Endothelial cell of umbilical vein (primary cell): Measurements from ENCODE around the gene DESI1. TPM values are rescaled to one million over a fixed set of nuclear protein-coding genes. Genes with fewer than 3 reads are reported as not detected.

Experiments used
- BruUV-seq: library from RNA; stranded (reverse); fragments of 400-500 nt; replicated peaks from 2 replicates; lab custom pipeline; 2021; lab: Mats Ljungman, UMichigan
- CTCF ChIA-PET: fragments of 300-600, 350-600 bp; sonication (Branson Sonifier 250); formaldehyde crosslinking; loops from one replicate; lab custom pipeline; 2021; ENCODE audit warnings: antibody characterized with exemption, inconsistent platforms; lab: Charles Lee
- POLR2A ChIA-PET: fragments of 300-600, 350-600 bp; sonication (Branson Sonifier 250); formaldehyde crosslinking; loops from one replicate; lab custom pipeline; 2021; ENCODE audit warnings: antibody characterized with exemption, inconsistent platforms; lab: Charles Lee
- DNase-seq: peaks from one replicate; pipeline ENCODE4 v3.0.0-alpha.2; 2011; ENCODE audit warnings: low read depth, low spot score
- FAIRE-seq: peaks from 2 replicates; lab custom pipeline; 2011; peaks lifted over from hg19 to GRCh38; lab: Jason Lieb, UNC
- H2AFZ ChIP-seq: 2 replicates; pipeline ENCODE4 v1.6.0; 2012; ENCODE audit warnings: low read depth, low read length, control low read depth, inconsistent platforms
- H3K27ac ChIP-seq: 2 replicates; pipeline ENCODE4 v1.5.1; 2011; ENCODE audit warnings: low read depth, mild to moderate bottlenecking, control low read depth, low read length, moderate library complexity; ENCODE audit not compliant: insufficient read depth
- H3K27me3 ChIP-seq, 2 experiments: 2 replicates each; pipeline versions ENCODE4 v1.6.0 to v1.6.1; 2011; ENCODE audit warnings: low read length in 2 of 2, mixed read lengths in 1 of 2; ENCODE audit not compliant: control insufficient read depth in 2 of 2, insufficient read depth in 2 of 2
- H3K36me3 ChIP-seq, 2 experiments: 2 replicates in 1 of 2; 3 replicates in 1 of 2; pipeline ENCODE4 v1.5.1; 2011; ENCODE audit warnings: low read length in 2 of 2, mild to moderate bottlenecking in 1 of 2, moderate library complexity in 1 of 2; ENCODE audit not compliant: control insufficient read depth in 2 of 2, insufficient read depth in 2 of 2; ENCODE audit errors: extremely low read depth in 1 of 2
- H3K4me1 ChIP-seq: 3 replicates; pipeline ENCODE4 v1.5.1; 2011; ENCODE audit warnings: mild to moderate bottlenecking, low read length; ENCODE audit not compliant: control insufficient read depth, insufficient read depth; ENCODE audit errors: extremely low read depth
- H3K4me2 ChIP-seq: 2 replicates; pipeline ENCODE4 v1.6.1; 2011; ENCODE audit warnings: low read length, control low read depth, mixed read lengths; ENCODE audit not compliant: insufficient read depth
- H3K4me3 ChIP-seq, 3 experiments: fragments of 200-600 bp in 1 of 3; sonication (generic), shearing (Covaris generic) in 1 of 3; replicated peaks in 1 of 3; 2 replicates each; pipeline ENCODE4 v1.5.1; 2011 to 2016; ENCODE audit warnings: control low read depth in 3 of 3, low read length in 3 of 3, mild to moderate bottlenecking in 2 of 3, inconsistent platforms in 1 of 3, low read depth in 1 of 3, moderate library complexity in 1 of 3; ENCODE audit not compliant: insufficient read depth in 1 of 3
- H3K79me2 ChIP-seq: 2 replicates; pipeline ENCODE4 v1.6.0; 2012; ENCODE audit warnings: low read length, inconsistent platforms; ENCODE audit not compliant: control insufficient read depth, insufficient read depth
- H3K9ac ChIP-seq: replicated peaks from 2 replicates; pipeline ENCODE3; 2011; ENCODE audit warnings: low read length, control low read depth; ENCODE audit not compliant: insufficient read depth; ENCODE audit errors: extremely low read depth
- H3K9me1 ChIP-seq: replicated peaks from 3 replicates; pipeline ENCODE4 v1.6.0; 2011; ENCODE audit warnings: mild to moderate bottlenecking, low read length; ENCODE audit not compliant: control insufficient read depth, insufficient read depth; ENCODE audit errors: extremely low read depth
- H3K9me3 ChIP-seq: replicated peaks from 2 replicates; pipeline ENCODE4 v1.5.1; 2012; ENCODE audit warnings: low read length, inconsistent platforms; ENCODE audit not compliant: control insufficient read depth, insufficient read depth
- H4K20me1 ChIP-seq: replicated peaks from 2 replicates; pipeline ENCODE3; 2011; ENCODE audit warnings: mild to moderate bottlenecking, low read length; ENCODE audit not compliant: control insufficient read depth, insufficient read depth; ENCODE audit errors: extremely low read depth
- CTCF ChIP-seq, 2 donors: IDR thresholded peaks; 1 replicate in 1 of 2; 2 replicates in 1 of 2; pipeline ENCODE4 v1.5.1; 2011; ENCODE audit warnings: low read length in 2 of 2, mild to moderate bottlenecking in 2 of 2, moderate library complexity in 2 of 2, control low read depth in 1 of 2, inconsistent platforms in 1 of 2, low read depth in 1 of 2; ENCODE audit not compliant: insufficient read depth in 1 of 2; ENCODE audit errors: extremely low read depth in 1 of 2
- EZH2 ChIP-seq: IDR thresholded peaks from 2 replicates; pipeline ENCODE4 v1.6.1; 2012; ENCODE audit warnings: borderline replicate concordance, low read depth, mild to moderate bottlenecking, moderate library complexity, low read length, inconsistent platforms; ENCODE audit not compliant: severe bottlenecking
- FOS ChIP-seq: IDR thresholded peaks from 2 replicates; pipeline ENCODE4 v1.6.1; 2011; ENCODE audit warnings: mild to moderate bottlenecking, low read length, moderate library complexity, borderline replicate concordance; ENCODE audit not compliant: insufficient read depth
- GATA2 ChIP-seq: IDR thresholded peaks from 2 replicates; pipeline ENCODE4 v1.7.0; 2011; ENCODE audit warnings: low read depth, mild to moderate bottlenecking, moderate library complexity, mixed read lengths, low read length; ENCODE audit not compliant: insufficient read length, insufficient read depth
- JUN ChIP-seq: IDR thresholded peaks from 2 replicates; pipeline ENCODE4 v1.6.1; 2011; ENCODE audit warnings: borderline replicate concordance, low read depth; ENCODE audit not compliant: insufficient read length, insufficient read depth
- MYC ChIP-seq: IDR thresholded peaks from one replicate; pipeline ENCODE4 v1.6.1; 2011; ENCODE audit warnings: mild to moderate bottlenecking, low read depth, low read length
- POLR2A ChIP-seq: IDR thresholded peaks from 2 replicates; pipeline ENCODE4 v1.6.1; 2012; ENCODE audit warnings: low read depth, mild to moderate bottlenecking, control low read depth, low read length
- POLR2AphosphoS5 ChIP-seq: IDR thresholded peaks from 2 replicates; pipeline ENCODE4 v1.6.1; 2012; ENCODE audit warnings: low read depth, mild to moderate bottlenecking, control low read depth, low read length, moderate library complexity; ENCODE audit not compliant: insufficient read depth
- dilution Hi-C: fragments of 300-500 bp; cut with MboI; formaldehyde crosslinking; loops from one replicate; pipeline ENCODE4 v1.15.0; 2019; ENCODE audit warnings: low sequenced_read_pairs; ENCODE audit not compliant: extremely low pct_ligation_motif_present
- intact Hi-C: fragments of 100-400 bp; cut with micrococcal nuclease; formaldehyde crosslinking; loops from one replicate; pipeline ENCODE4 v1.10.0; 2022
- polyA plus RNA-seq, 4 experiments: library from polyadenylated mRNA; depleted of rRNA in 3 of 4; stranded (reverse) in 3 of 4; unstranded in 1 of 4; fragments of >200 nt; gene quantifications; 2 replicates each; pipeline versions ENCODE4 v1.2.1 to v1.2.3, GENCODE V29; 2011 to 2012; ENCODE audit warnings: missing spikeins in 1 of 4
- total RNA-seq: library from RNA; stranded (reverse); gene quantifications from 2 replicates; pipeline ENCODE4 v1.2.3, GENCODE V29; 2021
- TF ChIP-seq, protein P1 (sequence below): IDR thresholded peaks from 2 replicates; pipeline ENCODE4 v1.6.1; 2011; ENCODE audit not compliant: insufficient read depth, insufficient read length

The DESI1 gene
- total and polyA plus RNA-seq, 2 donors (not counting 3 experiments of a cell fraction or from before 2014, with no cell fraction given): 36.8 to 59.1 TPM

DNA sequence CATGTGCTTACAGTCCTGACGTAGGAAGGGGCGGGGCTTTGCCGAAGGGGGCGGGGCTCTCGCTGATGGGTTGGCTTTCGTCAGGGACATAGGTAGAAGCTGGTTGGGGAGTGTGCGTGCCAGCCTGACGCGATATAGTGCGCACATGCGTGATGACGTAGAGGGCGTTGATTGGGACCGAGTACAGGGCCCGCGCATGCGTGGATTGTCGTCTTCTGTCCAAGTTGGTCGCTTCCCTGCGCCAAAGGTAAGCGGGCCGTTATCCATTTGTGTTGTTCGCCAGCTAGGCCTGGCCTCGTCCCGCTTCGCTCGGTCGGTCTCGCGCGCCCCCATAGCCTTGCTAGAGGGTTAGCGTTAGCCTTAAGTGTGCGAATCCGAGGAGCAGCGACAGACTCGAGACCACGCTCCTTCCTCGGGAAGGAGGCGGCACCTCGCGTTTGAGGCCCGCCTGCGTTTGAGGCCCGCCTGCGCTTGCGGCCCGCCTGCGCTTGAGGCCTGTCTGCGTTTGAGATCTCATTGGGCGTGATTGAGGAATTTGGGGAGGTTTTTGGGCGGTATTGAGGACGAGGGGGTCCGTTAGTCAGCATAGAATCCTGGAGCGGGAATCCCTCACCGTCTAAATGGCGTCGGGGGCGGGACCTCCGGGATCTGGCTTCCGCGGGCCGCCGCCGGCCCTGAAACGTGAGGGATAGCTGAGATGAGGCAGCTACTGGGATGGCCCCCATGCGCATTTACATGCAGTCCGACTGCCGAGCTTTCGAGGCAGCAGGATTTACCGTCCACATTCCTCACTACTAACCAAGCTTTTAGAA lies 462 bp upstream of the DESI1 start, which contains the start of gene XRCC6:
TSS of gene XRCC6 (plus strand) at position 197 of the 812 bp plus-strand sequence. CDS start 710 bp downstream, outside the sequence.
- FAIRE-seq: peak; percentile 91
- H3K9me1 ChIP-seq: no peaks in the 10 kb centered on the region
- peak; percentile 100 for DNase-seq
- CTCF ChIA-PET: interaction anchor here (0.8 to 3.6 kb wide), 4 partner anchors 16 to 46 kb away, joined by 3 to 11 read pairs (median 6); partner anchors contain the start of gene PMM1
- TF ChIP-seq POLR2AphosphoS5 (peak; percentile 85), EZH2 (no peak), GATA2 (no peak), JUN (no peak), CTCF (IDR thresholded peaks at IDR 0.05; ENCODE audit: extremely low read depth in 1 of 2, insufficient read depth in 1 of 2, low read depth in 1 of 2, low read length in 2 of 2) (no peak), MYC (no peak), FOS (no peak), POLR2A (peak; percentile 96)
- TF ChIP-seq, protein P1, sequence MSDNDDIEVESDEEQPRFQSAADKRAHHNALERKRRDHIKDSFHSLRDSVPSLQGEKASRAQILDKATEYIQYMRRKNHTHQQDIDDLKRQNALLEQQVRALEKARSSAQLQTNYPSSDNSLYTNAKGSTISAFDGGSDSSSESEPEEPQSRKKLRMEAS: peak; percentile 77
- BruUV-seq: no TSS peak
- peaks cover 2 to 4% of the 10 kb centered on the region in 2 experiments for H3K36me3 ChIP-seq
- H3K27me3 ChIP-seq: no peaks in the 10 kb centered on the region
- H3K9me3 ChIP-seq: no peaks in the 10 kb centered on the region
- H4K20me1 ChIP-seq: no peaks in the 10 kb centered on the region
- H3K4me2 ChIP-seq: peak within 1 kb of the TSS; percentile 95
- intact Hi-C loops: loop anchor here (5.0 kb wide), 1 partner anchor 46 kb away; no protein-coding TSS in a partner anchor
- dilution Hi-C loops: no loop called here
- peaks cover 25% of the 10 kb centered on the region for H3K4me1 ChIP-seq
- peak within 1 kb of the TSS; percentile 48 for H2AFZ ChIP-seq
- H3K79me2 ChIP-seq: peaks cover 69% of the 10 kb centered on the region
- peak within 1 kb of the TSS; percentile 97 for H3K9ac ChIP-seq
- POLR2A ChIA-PET: interaction anchor here (0.7 to 1.2 kb wide), 6 partner anchors 17 to 173 kb away, joined by 3 to 6 read pairs (median 4); partner anchors contain the start of gene PMM1
- peak within 1 kb of the TSS; percentile 89 for H3K27ac ChIP-seq
- H3K4me3 ChIP-seq: peak within 1 kb of the TSS; percentile 80 to 86 (median 86)
